Activated CD4-positive, alpha-beta T cell treated with anti-CD3 and anti-CD28 coated beads, Interleukin-2, Interleukin-4, amounts not matched to agents 100 ng/mL and 50 ng/mL, durations not matched to agents 16 hours and 8 hours (primary cell): ENCODE data around the gene LHPP.

Source experiments
- DNase-seq: peaks from one replicate; pipeline ENCODE4 v3.0.0-alpha.2; 2020; ENCODE audit warnings: low spot score

LHPP gene

DNA sequence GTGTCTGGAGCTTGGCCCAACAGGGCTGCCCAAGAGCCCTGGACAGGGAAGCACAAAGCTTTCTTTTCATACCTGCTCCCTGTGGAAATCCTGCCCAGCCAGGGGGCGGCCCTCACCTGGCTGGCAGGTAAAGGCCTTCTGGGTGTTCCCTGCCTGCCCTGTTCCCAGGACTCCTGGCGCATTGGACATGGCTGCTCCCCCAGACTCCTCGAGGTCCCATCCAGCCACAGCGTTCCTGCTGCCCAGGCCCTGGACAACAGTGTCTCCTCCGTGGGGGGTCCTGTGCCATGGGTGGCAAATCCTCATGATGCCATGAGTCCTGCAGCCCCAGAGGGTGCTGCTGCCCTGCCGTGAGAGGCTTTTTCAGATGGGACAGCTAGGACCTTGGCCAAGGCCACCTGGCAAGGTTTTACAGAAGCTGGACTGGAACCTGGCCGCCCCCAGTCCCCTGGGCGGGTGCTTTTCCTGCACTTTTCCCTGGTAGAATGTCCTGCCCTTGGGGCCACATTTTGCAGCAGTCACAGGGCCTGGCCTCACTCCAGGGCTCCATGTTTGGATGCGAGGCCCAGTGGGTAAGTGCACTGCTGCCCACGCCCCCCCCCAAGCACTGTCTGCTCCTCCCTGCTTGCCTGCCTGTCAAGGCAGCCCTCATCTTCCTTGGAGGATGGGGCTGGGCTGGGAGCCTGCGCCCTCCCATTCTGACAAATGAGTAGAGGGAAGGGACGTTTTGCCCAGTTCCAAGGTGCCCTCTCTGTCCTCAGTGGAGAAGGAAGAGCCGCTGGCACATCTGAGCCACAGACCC lies 60.7 kb downstream of the LHPP start:
- DNase-seq, result no peak

DNA sequence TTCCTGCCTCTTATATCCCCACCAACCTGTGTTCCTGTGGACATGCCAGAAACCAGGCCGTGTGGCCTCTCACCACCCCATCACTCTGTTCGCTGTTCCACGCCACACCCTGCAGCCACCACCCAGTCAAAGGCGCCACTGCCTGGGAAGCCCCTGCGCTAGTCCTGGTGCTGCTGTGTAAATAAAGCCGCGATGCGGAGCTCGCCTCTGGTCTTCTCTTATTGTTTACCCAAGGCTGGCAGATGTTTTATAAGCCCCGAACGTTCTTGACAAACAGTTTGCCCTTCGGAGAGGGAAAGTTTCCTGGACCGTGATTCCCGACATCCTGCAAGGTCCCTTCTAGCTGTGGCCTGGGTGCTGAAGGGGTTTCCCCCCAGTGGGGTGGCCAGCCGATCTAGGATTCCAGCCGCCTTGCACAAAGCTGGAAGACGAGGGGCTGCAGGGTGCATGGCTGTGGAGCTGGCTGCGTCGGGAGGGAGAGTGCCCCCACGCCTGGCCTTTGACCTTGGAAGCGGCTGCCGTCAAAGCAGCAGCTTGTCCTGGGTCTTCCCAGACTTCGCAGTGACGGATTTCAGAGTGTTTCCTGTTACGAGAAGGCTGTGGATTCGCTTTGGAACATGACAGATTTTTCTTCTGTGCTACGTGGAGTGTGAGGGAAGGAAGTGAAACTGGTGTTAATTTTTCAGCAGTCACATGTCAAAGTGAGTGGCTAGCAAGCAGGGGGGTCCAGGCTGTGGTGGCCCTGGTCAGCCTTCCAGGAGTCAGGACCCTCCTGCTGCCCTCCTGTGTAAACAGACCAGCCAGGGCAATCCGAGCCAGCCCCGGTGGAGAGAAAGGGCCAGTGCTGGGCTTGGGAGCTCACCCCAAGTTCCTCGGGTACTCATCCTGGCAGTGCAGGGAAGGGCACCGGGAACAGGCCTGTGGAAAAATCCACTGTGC lies 61.6 kb downstream of the LHPP start:
- DNase-seq, result no peak

DNA sequence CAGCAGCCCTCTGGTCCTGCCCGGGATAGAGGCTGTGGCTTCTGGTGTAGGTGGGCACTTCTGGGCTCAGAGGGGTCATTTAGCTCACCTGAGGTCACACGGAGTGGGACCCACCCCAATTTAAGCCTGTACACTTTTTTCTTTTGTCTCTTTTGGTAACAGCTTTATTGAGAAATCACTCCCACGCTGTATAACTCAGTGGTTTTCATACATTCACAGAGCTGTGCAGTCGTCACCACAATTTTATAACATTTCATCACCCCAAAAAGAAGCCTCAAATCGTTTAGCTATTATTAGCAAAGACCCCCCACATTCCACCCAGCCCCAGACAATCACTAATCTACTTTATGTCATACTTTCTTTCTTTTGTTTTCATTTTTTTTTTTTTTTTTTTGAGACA lies 62.3 kb downstream of the LHPP start:
- DNase-seq, result no peak

GRCh38 chr10:124524991-124525653 lies 63.5 kb downstream of the LHPP start:
- no peak for DNase-seq

DNA sequence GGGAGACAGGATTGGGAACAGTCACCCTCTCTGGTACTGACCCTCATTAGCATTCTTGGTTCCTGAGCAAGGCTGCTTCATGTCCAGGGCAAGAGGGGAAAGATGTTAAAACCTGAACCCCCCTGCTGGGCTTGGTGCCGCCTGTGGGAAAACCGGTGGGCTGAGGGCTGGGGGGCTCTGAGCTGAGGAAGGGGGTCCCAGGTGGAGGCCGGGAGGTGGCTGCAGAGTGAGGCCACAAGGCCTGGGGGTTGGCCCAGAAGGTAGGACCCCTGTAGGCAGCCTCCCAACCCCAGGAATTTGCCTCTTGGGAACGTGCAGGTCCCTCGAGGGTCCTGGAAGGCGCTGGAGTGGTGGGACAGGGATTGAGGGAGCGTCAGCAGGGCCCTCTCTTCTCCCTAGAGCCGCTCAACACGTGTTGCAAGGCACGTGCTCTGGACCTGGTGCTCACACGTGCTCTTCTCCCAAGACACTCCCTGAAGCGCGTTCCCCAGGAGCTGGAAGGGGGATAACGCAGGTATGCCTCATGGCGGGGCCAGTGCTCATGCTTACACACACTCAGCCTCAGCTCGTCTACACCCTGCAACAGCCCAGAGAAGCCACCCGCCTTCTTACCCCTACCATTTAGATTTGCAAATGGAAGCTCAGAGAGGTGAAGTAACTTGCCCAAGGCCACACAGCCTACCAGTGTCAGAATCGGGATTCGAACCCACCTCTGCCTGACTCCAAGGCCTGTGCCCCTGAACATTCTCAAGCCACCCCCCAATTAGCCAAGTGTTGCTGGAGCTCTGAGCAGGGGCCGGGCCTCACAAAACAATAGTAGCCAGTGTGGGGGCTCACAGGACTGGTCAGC lies 64.4 kb downstream of the LHPP start:
- DNase-seq, result no peak

- DNase-seq, result no peak
Observed at GRCh38 chr10:124526621-124527267, 65.1 kb downstream of the LHPP start.

DNA sequence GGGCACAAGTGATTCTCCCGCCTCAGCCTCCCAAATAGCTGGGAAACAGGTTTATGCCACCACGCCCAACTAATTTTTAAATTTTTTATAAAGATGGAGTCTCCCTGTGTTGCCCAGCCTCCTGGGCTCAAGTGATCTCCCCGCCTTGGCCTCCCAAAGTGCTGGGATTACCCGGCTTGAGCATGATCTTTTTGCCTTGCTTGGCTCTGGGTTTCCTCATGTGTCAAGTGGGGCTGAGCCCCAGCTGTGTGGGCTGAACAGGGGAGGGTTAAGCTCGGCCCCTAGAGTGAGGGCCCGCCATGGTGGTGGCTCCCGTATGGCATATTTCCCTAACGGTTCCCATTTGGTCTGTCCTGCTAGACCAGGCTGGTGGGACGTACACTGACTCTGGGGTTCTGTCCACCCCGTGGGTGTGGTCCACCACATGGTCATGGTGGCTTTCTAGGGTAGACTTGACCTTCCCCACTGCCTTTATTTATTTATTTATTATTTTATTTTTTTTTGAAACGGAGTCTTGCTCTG lies 66.3 kb downstream of the LHPP start:
- no peak for DNase-seq

- no peak for DNase-seq
Observed at GRCh38 chr10:124529661-124530214, 68.1 kb downstream of the LHPP start.

DNA sequence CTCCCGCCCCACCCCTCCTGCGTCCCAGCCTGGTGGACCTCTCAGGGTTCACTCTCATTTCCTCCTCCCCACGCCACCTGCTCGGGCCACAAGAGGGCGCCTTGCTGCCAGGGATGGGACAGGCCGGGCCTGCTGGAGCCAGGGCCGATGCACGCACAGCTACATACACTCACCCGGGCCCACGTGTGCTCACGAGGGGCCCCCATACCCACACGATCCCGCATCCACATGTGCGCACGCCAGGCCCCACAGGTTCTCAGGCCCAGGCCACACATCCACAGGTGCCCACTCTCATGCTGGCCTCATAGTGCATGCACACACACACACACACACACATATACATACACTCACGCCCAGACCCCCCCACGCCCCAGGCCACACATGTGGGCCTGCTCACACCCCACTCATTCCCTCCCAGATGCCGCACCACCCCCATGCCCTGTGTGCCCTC lies 68.6 kb downstream of the LHPP start:
- peak; percentile 87 for DNase-seq

DNA sequence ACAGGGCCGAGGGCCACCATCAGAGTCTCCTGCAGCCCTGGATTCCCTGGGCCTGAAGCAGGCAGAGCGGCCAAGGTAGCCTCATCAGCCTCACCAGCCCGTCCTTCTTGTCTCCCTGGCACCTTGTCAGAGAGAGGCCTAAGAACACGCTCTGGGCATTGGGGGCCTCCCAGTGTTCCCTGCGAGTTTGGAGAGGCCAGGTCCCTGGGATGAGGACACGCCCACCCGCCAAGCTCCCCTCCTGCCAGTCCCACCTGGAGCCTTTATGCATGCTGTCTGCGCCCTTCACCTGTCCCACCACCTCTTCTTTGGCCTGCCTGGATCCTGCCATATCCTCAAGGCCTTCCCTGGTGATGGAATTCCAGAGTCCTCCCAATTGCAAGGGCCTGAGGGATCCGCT lies 69.2 kb downstream of the LHPP start:
- DNase-seq, result no peak

DNA sequence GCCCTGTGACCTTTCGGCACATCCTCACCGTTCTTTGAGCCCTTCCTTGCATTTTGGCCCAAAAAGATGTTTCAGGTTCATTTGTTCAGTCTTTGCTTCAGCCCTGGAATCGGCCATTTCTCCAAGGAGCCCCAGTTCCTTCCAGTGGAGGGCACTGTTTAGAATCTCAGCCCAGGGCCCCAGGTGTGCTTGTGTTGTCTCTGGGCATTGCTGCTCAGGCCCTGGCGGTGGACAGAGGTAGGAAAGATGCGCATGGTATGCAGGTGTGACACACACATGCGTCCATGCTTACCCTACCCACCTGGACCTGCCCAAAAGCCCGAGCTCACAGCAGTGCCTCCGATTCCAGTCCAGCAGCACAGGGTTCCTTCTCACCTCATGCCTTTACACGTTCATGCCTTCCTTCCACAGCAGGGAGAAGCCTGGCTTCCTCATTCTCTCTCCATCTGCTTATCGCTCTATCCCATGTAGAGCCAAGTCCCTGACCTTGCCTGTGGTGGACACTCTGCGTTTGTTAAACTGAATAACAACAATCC lies 70.6 kb downstream of the LHPP start:
- DNase-seq, result no peak

DNA sequence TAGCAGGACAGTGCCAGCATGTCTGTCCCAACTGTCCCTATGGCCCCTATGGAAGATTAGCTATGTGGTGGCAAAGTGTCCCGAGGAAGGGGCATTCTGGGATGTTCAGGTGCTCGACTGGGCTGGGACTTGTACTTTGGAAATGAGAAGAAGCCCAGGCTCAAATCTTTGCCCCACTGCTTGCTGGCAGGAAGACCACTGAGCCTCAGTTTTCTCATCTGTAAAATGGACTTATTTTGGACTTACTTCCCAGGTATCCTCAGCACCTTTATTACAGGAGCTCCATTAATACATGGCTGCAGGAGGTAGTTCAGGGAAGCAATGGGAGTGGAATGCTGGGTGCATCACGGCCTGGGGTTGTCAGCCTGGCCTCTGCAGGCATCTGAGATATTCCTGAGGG lies 71.2 kb downstream of the LHPP start:
- DNase-seq, result no peak

DNA sequence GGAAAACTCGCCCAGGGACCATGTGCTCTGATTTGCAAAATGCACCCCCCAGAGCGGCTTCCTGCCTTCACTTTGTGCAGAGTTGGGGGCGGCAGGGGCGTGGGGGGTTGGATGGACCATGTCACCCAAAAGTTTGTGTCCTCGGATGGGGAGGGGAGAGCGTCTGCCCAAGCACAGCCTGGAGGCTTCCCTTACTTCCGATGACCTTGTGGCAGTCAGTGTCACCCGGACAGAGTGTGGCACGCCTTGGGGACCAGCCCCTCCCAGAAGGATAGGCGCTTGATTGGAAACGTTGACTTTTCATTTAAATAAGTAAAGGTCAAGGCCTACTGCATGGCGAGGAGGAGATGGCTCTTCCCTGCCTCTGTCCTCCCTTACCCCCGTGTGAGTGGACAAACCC lies 71.6 kb downstream of the LHPP start:
- no peak for DNase-seq

DNA sequence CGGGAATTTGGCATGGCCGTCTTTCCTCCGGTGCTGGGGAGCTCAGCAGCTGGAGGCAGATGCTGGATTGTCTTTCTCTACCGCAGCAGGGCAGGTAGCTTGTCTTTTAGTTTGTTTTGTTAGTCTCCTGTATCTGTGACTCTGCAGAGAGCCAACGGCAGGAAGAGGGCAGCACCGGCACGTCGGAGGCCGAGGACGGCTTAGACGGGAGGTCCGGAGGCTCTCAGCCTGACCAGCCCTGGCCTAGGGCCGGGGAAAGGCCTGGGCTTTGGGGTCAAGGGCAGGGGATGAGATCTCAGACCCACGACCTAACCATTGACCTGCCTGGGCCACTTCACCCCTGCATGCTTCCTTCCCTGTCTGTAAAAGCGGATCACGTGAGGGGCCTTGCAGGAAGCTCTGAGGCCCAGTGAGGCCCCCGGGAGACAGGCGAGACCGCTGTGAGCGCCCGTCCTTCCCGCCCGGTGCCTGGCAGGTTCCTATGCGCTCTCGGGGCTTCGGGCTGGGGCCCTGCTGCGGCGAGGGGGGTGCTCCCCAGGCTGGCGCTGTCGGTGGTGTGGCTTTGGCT lies 72.7 kb downstream of the LHPP start:
- DNase-seq, result no peak

DNA sequence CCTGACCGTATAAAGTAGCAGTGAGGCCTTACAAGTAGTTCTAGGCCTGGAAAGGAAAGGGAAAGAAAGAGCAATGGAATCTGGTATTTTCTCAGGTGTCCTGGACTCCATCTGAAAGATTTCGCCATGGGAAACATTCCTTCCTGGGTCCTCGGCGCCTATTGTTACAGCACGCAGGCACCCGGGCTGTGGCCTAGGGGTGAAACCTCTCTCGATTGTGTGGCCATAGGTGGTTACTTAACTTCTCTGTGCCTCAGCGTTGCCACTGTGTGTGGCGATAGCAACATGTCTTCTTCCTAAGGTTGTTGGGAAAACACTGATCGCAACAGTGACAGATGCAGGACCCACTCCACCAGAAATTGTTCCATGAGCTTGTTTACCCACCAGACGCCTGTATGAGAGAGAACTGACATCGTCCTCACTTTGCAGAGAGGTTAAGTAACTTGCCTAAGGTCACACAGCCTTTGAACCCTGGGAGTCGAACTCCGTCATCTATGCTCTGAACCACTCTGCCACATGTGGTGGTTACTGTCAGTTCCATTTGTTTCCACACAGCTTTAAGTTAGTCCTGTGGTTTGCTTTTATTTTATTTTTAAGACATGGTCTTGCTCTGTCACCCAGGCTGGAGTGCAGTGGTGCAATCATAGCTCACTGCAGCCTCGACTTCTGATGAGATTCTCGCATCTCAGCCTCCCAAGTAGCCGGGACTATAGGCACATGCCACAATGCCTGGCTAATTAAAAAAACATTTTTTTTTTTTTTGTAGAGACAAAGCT lies 73.4 kb downstream of the LHPP start:
- no peak for DNase-seq

DNA sequence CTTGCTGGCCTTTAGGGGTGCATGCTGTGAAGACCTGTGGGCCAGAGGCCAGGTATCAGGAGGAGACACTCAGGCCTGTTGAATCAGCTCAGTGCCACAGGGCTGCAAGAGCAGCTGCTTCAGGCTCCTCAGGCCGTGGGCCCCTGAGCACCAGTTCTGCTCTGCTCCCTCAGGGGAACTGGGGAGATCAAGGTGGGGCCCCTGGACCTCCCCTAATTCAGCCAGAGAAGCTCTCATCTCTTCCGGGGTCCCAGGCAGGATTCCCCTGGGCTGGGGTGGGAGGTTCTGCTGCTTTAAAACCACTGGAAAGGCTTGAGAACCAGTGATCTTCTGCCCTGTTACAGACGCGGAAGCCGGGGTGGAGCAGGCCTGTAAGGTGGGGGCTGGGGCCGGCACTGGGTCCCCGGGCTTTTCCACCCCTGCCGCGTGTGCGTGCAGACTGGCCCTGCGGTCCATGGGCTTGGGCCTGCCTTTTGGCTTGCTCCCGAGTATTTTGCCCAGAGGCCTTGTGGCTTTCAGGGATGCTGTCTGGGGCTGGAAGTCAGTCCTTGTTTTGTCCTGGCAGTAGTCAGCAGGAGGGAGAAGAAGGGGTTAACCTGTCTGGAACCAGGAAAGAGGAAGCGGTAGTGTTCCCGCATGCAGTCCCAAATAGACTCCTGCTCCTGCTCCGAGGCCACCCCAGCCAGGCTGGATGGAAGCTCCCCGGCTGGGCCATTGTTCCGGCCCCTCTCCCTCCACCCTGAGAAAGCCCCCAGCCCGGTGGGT lies 74.3 kb downstream of the LHPP start:
- no peak for DNase-seq

DNA sequence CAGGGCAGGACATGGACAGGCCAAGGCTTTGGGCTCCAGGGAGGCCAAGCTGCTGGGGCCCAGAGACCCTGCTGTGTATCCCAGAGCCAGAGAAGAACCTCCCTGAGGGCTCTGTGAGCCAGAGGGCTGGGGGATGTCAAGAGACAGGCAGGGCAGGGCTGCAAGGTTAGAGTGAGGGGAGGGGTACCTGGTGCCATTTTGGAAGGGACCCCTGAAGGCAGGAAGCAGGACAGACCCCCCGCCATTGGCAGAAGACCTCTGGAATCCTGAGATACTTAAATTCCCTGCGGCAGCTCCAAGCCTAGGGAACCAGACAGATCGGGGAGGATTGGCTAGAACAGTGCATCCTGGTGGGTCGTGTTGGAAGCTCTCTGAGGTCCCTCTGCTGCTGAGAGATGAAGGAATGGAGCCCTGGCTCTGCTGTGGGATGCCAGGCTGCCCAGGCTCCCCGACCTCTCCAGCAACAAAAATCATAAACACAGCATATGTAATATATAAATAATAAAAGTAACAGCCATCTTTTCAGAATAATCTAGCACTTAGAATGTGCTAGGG lies 75.0 kb downstream of the LHPP start:
- DNase-seq, result no peak

DNA sequence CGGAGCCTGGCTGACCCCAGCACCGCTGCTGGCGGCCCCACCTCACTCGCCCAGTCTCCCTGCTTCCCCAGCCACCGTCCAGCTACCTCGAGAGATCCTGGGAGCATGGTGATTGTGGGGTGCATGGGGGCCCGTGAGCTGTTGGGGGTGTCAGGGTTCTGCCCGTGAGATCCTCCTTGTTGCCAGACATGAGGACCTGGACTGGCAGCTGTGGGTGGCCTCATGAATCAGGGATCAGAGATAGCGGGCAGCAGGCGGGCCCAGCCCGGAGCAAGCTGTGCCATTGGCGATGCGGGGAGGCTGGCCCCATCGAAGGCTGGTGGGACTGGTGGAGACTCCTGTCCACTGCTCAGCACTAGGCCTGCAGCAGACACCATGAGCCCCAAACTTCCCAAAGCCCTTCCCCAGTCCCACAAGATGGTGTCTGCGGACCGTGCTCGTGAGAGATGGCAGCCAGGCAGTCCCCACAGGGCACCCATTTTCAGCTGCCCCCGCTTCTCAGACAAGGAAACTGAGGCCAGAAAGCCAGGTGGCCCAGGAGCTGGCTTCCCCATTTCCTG lies 75.6 kb downstream of the LHPP start:
- DNase-seq, result no peak
